NT2/D1 (cell line): ENCODE data around the gene UNC45A.
"Not testable (repeated sequence)": the region's sequence is repeated elsewhere in the genome, so short reads cannot be mapped to it uniquely, and the experiment has no call there.

Experiments
- DNase-seq: peaks from one replicate; pipeline ENCODE4 v3.0.0-alpha.2; 2011; ENCODE audit warnings: low read depth, low spot score
- H3K27me3 ChIP-seq: 2 replicates; pipeline ENCODE4 v1.6.0; 2011; ENCODE audit warnings: mild to moderate bottlenecking; ENCODE audit not compliant: insufficient read length, insufficient read depth
- H3K36me3 ChIP-seq: 2 replicates; pipeline ENCODE4 v1.6.1; 2011; ENCODE audit warnings: mild to moderate bottlenecking, low read length, mixed read lengths; ENCODE audit not compliant: insufficient read depth, insufficient read length
- H3K4me1 ChIP-seq: 2 replicates; pipeline ENCODE4 v1.5.1; 2011; ENCODE audit not compliant: insufficient read depth, insufficient read length
- H3K4me3 ChIP-seq: 2 replicates; pipeline ENCODE4 v1.5.1; 2011; ENCODE audit warnings: low read depth; ENCODE audit not compliant: insufficient read length
- H3K9ac ChIP-seq: 2 replicates; pipeline ENCODE4 v1.6.0; 2011; ENCODE audit warnings: low read depth; ENCODE audit not compliant: insufficient read length
- H3K9me3 ChIP-seq: 2 replicates; pipeline ENCODE4 v1.5.1; 2011; ENCODE audit warnings: mild to moderate bottlenecking, low read length; ENCODE audit not compliant: insufficient read depth
- SUZ12 ChIP-seq: IDR thresholded peaks from 2 replicates; pipeline ENCODE4 v1.6.1; 2011; ENCODE audit not compliant: insufficient read length, insufficient read depth; ENCODE audit errors: extremely low read depth
- YY1 ChIP-seq: IDR thresholded peaks from 2 replicates; pipeline ENCODE4 v1.6.1; 2011; ENCODE audit not compliant: insufficient read length, insufficient read depth
- ZNF274 ChIP-seq: IDR thresholded peaks from 2 replicates; pipeline ENCODE4 v1.6.1; 2011; ENCODE audit warnings: mild to moderate bottlenecking, low read depth, low read length

UNC45A gene

DNA sequence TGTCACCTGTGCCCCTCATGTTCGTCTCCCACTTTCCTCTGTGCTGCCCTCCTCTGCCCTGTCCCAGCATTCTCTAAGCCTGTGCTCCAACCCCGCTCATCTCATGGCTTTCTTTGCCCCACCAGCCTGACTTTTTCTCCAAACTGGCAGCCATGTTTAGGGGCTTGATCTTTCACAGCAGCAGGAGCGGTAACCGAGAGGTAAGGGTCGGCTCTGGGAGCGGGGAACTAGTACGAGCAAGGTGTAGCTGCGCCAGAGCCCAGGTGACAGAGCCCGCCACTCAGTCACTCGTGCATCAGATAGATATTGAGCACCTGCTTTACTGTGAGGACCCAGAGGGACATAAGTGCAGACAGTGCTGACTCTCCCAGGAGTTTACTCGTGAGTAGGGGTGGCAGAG, 18.6 kb upstream of the UNC45A start:
- TF ChIP-seq SUZ12 (no peak), ZNF274 (no peak), YY1 (no peak)
- Histone ChIP-seq H3K36me3 (peaks cover 58% of the 10 kb centered on the region), H3K4me3 (no peak overlapping the region), H3K27me3 (no peaks in the 10 kb centered on the region), H3K9me3 (no peaks in the 10 kb centered on the region), H3K9ac (no peak overlapping the region), H3K4me1 (peaks cover 10% of the 10 kb centered on the region)
- no peak for DNase-seq

DNA sequence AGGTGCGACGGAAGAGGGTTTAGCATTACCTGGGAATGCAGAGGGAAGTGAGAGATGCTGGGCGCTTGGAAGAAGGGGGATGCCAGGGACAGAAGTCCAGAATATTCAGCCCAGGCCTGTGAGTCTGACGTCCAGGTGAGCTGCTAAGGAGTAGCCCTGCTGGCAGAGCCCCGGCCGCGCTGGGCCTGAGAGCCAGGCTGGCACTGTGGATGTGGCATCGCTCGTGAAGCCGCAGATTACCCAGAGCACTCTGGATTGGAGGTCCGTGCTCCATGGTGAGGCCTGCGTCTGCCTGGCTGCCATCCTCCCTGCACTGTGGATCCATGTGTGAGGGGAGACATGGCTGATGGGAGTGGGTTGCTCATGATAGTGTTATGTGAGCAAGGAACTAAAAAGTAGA, 17.5 kb upstream of the UNC45A start:
- Histone ChIP-seq H3K9me3 (no peaks in the 10 kb centered on the region), H3K4me3 (no peak overlapping the region), H3K27me3 (no peaks in the 10 kb centered on the region), H3K4me1 (peaks cover 10% of the 10 kb centered on the region), H3K9ac (no peak overlapping the region), H3K36me3 (peaks cover 48% of the 10 kb centered on the region)
- TF ChIP-seq ZNF274 (no peak), YY1 (no peak), SUZ12 (no peak)
- no peak for DNase-seq

- Histone ChIP-seq H3K4me1 (peaks cover 13% of the 10 kb centered on the region), H3K36me3 (peaks cover 42% of the 10 kb centered on the region), H3K9me3 (no peaks in the 10 kb centered on the region), H3K27me3 (no peaks in the 10 kb centered on the region), H3K4me3 (no peak overlapping the region), H3K9ac (no peak overlapping the region)
- TF ChIP-seq YY1: no peak
- TF ChIP-seq ZNF274: no peak
- no peak for TF ChIP-seq SUZ12
- no peak for DNase-seq
These were observed 16.9 kb upstream of the UNC45A start for GRCh38 chr15:90918034-90918788.

- DNase-seq: no peak
- Histone ChIP-seq H3K9me3 (no peaks in the 10 kb centered on the region), H3K36me3 (peaks cover 36% of the 10 kb centered on the region), H3K27me3 (no peaks in the 10 kb centered on the region), H3K4me3 (no peak overlapping the region), H3K9ac (no peak overlapping the region), H3K4me1 (peaks cover 13% of the 10 kb centered on the region)
- TF ChIP-seq SUZ12: no peak
- no peak for TF ChIP-seq YY1
- no peak for TF ChIP-seq ZNF274
These were observed 16.2 kb upstream of the UNC45A start for GRCh38 chr15:90918835-90919234.

GRCh38 chr15:90921887-90922286, 13.2 kb upstream of the UNC45A start:
- Histone ChIP-seq H3K9me3 (no peaks in the 10 kb centered on the region), H3K27me3 (no peaks in the 10 kb centered on the region), H3K4me1 (peaks cover 3% of the 10 kb centered on the region), H3K36me3 (peaks cover 26% of the 10 kb centered on the region), H3K9ac (no peak overlapping the region), H3K4me3 (no peak overlapping the region)
- TF ChIP-seq YY1 (no peak), ZNF274 (no peak), SUZ12 (no peak)
- DNase-seq: no peak

DNA sequence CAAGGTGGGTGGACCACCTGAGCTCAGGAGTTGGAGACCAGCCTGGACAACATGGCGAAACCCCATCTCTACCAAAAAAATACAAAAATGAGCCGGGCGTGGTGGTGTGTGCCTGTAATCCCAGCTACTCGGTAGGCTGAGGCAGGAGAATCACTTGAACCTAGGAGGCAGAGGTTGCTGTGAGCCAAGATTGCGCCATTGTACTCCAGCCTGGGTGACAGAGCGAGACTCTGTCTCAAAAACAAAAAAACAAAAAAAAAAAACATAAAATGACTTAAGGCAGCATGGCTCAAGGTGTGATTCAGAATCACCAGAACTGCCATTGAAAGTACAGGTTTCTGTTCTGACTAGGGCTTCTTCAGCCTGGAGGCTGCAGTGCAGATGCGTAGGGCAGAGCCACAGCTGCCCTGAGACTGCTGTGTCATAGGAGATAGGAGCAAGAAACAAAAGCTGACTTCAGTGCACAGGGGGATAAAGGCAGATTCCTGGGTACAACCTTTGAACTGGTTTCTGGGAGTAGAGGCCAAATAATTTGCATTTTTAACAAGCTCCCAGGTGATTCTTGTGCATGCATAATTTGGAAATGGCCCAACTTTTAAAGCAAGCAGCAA, 12.3 kb upstream of the UNC45A start:
- H3K9ac ChIP-seq: peak overlapping the region; percentile 3
- H3K9me3 ChIP-seq, H3K4me3 ChIP-seq, H3K4me1 ChIP-seq, DNase-seq, H3K27me3 ChIP-seq: not testable (repeated sequence)
- peaks cover 21% of the 10 kb centered on the region for H3K36me3 ChIP-seq

GRCh38 chr15:90924375-90924774, 10.7 kb upstream of the UNC45A start:
- no peak for TF ChIP-seq YY1
- DNase-seq: no peak
- Histone ChIP-seq H3K9me3 (no peaks in the 10 kb centered on the region), H3K4me3 (no peak overlapping the region), H3K9ac (no peak overlapping the region), H3K27me3 (no peaks in the 10 kb centered on the region), H3K4me1 (peaks cover 3% of the 10 kb centered on the region), H3K36me3 (peaks cover 10% of the 10 kb centered on the region)

DNA sequence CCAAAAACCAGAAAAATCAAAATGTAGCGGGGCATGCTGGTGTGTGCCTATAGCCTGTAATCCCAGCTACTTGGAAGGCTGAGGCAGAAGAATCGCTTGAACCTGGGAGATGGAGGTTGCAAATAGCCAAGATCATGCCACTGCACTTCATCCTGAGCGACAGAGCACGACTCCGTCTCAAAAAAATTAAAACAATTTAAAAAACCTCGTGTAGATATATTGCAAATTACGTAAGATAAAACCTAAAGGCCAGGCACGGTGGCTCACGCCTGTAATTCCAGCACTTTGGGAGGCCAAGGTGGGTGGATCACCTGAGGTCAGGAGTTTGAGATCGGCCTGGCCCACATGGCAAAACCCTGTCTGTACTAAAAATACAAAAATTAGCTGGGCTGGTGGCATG, 8.3 kb upstream of the UNC45A start:
- H3K27me3 ChIP-seq, H3K4me1 ChIP-seq, H3K4me3 ChIP-seq, DNase-seq, H3K36me3 ChIP-seq, H3K9ac ChIP-seq, H3K9me3 ChIP-seq: not testable (repeated sequence)

GRCh38 chr15:90928106-90928505, 7.0 kb upstream of the UNC45A start:
- not testable (repeated sequence) for H3K9ac ChIP-seq, H3K36me3 ChIP-seq, H3K9me3 ChIP-seq, H3K4me1 ChIP-seq, H3K4me3 ChIP-seq, DNase-seq, H3K27me3 ChIP-seq
